CD1c-positive myeloid dendritic cell (primary cell): Measurements from ENCODE around the gene GORASP1.

ENCODE experiments used
- DNase-seq: peaks from one replicate; pipeline ENCODE4 v3.0.0-alpha.2; 2016; ENCODE audit errors: extremely low spot score

GORASP1 gene

GRCh38 chr3:39125841-39126500 is 18.5 kb upstream of the GORASP1 start:
- DNase-seq: no peak

GRCh38 chr3:39124876-39125840 is 17.7 kb upstream of the GORASP1 start:
- no peak for DNase-seq

GRCh38 chr3:39122813-39123212 is 15.4 kb upstream of the GORASP1 start:
- no peak for DNase-seq

- no peak for DNase-seq
These were observed 14.2 kb upstream of the GORASP1 start for GRCh38 chr3:39121621-39122020.

GRCh38 chr3:39118931-39119660 is 11.7 kb upstream of the GORASP1 start:
- DNase-seq: no peak

- no peak for DNase-seq
These were observed 10.7 kb upstream of the GORASP1 start for GRCh38 chr3:39118079-39118478.

- no peak for DNase-seq
These were observed 8.4 kb upstream of the GORASP1 start for GRCh38 chr3:39115870-39116269.

GRCh38 chr3:39114456-39114855 is 7.0 kb upstream of the GORASP1 start:
- DNase-seq: no peak

GRCh38 chr3:39113291-39113690 is 5.9 kb upstream of the GORASP1 start:
- no peak for DNase-seq

- DNase-seq: no peak
These were observed 5.1 kb upstream of the GORASP1 start for GRCh38 chr3:39112535-39112934.

GRCh38 chr3:39112113-39112512 is 4.7 kb upstream of the GORASP1 start:
- no peak for DNase-seq

GRCh38 chr3:39110041-39110639 is 2.7 kb upstream of the GORASP1 start:
- no peak for DNase-seq

- DNase-seq: no peak
These were observed 1.7 kb upstream of the GORASP1 start for GRCh38 chr3:39109086-39109485.

GRCh38 chr3:39108200-39108710 is 828 bp upstream of the GORASP1 start:
- peak; percentile 84 for DNase-seq

GRCh38 chr3:39106851-39107387 is 508 bp downstream of the GORASP1 start:
- DNase-seq: peak; percentile 48

- DNase-seq: no peak
These were observed 1.1 kb downstream of the GORASP1 start for GRCh38 chr3:39106281-39106811.

GRCh38 chr3:39105687-39106063 is 1.8 kb downstream of the GORASP1 start:
- DNase-seq: no peak

- no peak for DNase-seq
These were observed 2.3 kb downstream of the GORASP1 start for GRCh38 chr3:39104961-39105686.

- DNase-seq: no peak
These were observed 3.5 kb downstream of the GORASP1 start for GRCh38 chr3:39103791-39104552.

GRCh38 chr3:39103324-39103693 is 4.1 kb downstream of the GORASP1 start:
- no peak for DNase-seq
